GM12892 (cell line): ENCODE measurements around the gene POP5.

Experiments
- POLR2A ChIP-seq: IDR thresholded peaks from 2 replicates; pipeline ENCODE4 v1.6.1; 2011; ENCODE audit warnings: low read depth, low read length, control low read depth
- POLR2AphosphoS5 ChIP-seq: IDR thresholded peaks from 2 replicates; pipeline ENCODE4 v1.6.1; 2011; ENCODE audit warnings: low read depth, low read length, control low read depth
- TAF1 ChIP-seq: IDR thresholded peaks from 2 replicates; pipeline ENCODE4 v1.6.1; 2011; ENCODE audit warnings: low read depth, mild to moderate bottlenecking, control low read depth, low read length, borderline replicate concordance

- TF ChIP-seq POLR2AphosphoS5: no peak
- TF ChIP-seq POLR2A: no peak
- no peak for TF ChIP-seq TAF1
These were observed 9.7 kb upstream of the POP5 start for GRCh38 chr12:120590741-120591407.
